CD8-positive, alpha-beta memory T cell (primary cell): ENCODE measurements around the gene TUBB1. TPM values are rescaled to one million over a fixed set of nuclear protein-coding genes. Genes with fewer than 3 reads are reported as not detected.

ENCODE experiments used
- CTCF ChIA-PET: fragments of 350-600 bp; sonication (Branson Sonifier 250); formaldehyde crosslinking; loops from one replicate; lab custom pipeline; 2021; ENCODE audit warnings: antibody characterized with exemption; lab: Charles Lee
- POLR2A ChIA-PET: fragments of 350-600 bp; sonication (Branson Sonifier 250); formaldehyde crosslinking; loops from one replicate; lab custom pipeline; 2021; ENCODE audit warnings: antibody characterized with exemption; lab: Charles Lee
- DNase-seq, 5 donors: peaks; one replicate each; pipeline versions ENCODE4 v3.0.0 to v3.0.0-alpha.2; 2020 to 2022; ENCODE audit warnings: mixed read lengths in 1 of 5
- H3K27ac ChIP-seq: one replicate; pipeline ENCODE4 v1.7.0; 2013; ENCODE audit warnings: low read depth, mild to moderate bottlenecking, low read length, moderate library complexity
- H3K27me3 ChIP-seq: 2 replicates; pipeline ENCODE4 v1.7.0; 2013; ENCODE audit warnings: low read length, mild to moderate bottlenecking; ENCODE audit not compliant: insufficient read depth, poor library complexity, severe bottlenecking
- H3K36me3 ChIP-seq: 2 replicates; pipeline ENCODE4 v1.7.0; 2013; ENCODE audit warnings: mild to moderate bottlenecking, low read length, moderate library complexity; ENCODE audit not compliant: insufficient read depth
- H3K4me1 ChIP-seq: 2 replicates; pipeline ENCODE4 v1.7.0; 2013; ENCODE audit warnings: mild to moderate bottlenecking, low read length, moderate library complexity; ENCODE audit not compliant: insufficient read depth
- H3K4me3 ChIP-seq: 2 replicates; pipeline ENCODE4 v1.7.0; 2013; ENCODE audit warnings: mild to moderate bottlenecking, low read length
- H3K9me3 ChIP-seq: 2 replicates; pipeline ENCODE4 v1.7.0; 2013; ENCODE audit warnings: mild to moderate bottlenecking, low read length
- H3K27ac Mint-ChIP-seq, 8 donors: one replicate each; pipeline ENCODE4 v1.8.0; 2020 to 2021; ENCODE audit warnings: mixed read lengths in 8 of 8, mild to moderate bottlenecking in 6 of 8, inconsistent platforms in 3 of 8, moderate library complexity in 3 of 8
- H3K27me3 Mint-ChIP-seq, 2 donors: one replicate each; pipeline ENCODE4 v1.8.0; 2020 to 2021; ENCODE audit warnings: mixed read lengths in 2 of 2, mild to moderate bottlenecking in 1 of 2, moderate library complexity in 1 of 2
- H3K36me3 Mint-ChIP-seq, 3 donors: one replicate each; pipeline ENCODE4 v1.8.0; 2020 to 2021; ENCODE audit warnings: mixed read lengths in 3 of 3, inconsistent platforms in 1 of 3, mild to moderate bottlenecking in 1 of 3
- H3K4me1 Mint-ChIP-seq, 3 donors: one replicate each; pipeline ENCODE4 v1.8.0; 2020 to 2021; ENCODE audit warnings: mixed read lengths in 3 of 3, inconsistent platforms in 1 of 3, mild to moderate bottlenecking in 1 of 3
- H3K4me3 Mint-ChIP-seq, 7 donors: one replicate each; pipeline ENCODE4 v1.8.0; 2020 to 2021; ENCODE audit warnings: mixed read lengths in 7 of 7, mild to moderate bottlenecking in 6 of 7, moderate library complexity in 4 of 7, inconsistent platforms in 2 of 7
- H3K9me3 Mint-ChIP-seq, 5 donors: one replicate each; pipeline ENCODE4 v1.8.0; 2020 to 2022; ENCODE audit warnings: mixed read lengths in 5 of 5, mild to moderate bottlenecking in 3 of 5, moderate library complexity in 2 of 5, inconsistent platforms in 1 of 5
- polyA plus RNA-seq: library from polyadenylated mRNA; unstranded; fragments of 300-500 nt; fragmentation: Illumina TruSeq; gene quantifications from one replicate; pipeline ENCODE4 v1.2.3, GENCODE V29; 2021
- total RNA-seq, 2 experiments: library from RNA; stranded (reverse); gene quantifications; one replicate each; pipeline ENCODE4 v1.2.3, GENCODE V29; 2021

TUBB1 gene
- total and polyA plus RNA-seq, 3 experiments from 2014 or later = 0.10 TPM; not detected in 2

GRCh38 chr20:59030911-59031563, 11.8 kb downstream of the TUBB1 start:
- H3K4me3 ChIP-seq = peak overlapping the region; percentile 29
- no peaks in the 10 kb centered on the region for H3K9me3 ChIP-seq
- peak overlapping the region; percentile 69 for H3K27ac ChIP-seq
- no peaks in the 10 kb centered on the region for H3K27me3 ChIP-seq
- Mint-ChIP-seq H3K4me3 (peak overlapping the region; percentile 91 to 99 (median 95)), H3K4me1 (peaks cover 56 to 66% (median 65%) of the 10 kb centered on the region in 3 donors), H3K36me3 (peaks cover 8 to 83% (median 16%) of the 10 kb centered on the region in 3 donors), H3K27me3 (peaks cover 0 to 2% of the 10 kb centered on the region in 2 donors), H3K27ac (peak overlapping the region; percentile 50 to 95 (median 93)), H3K9me3 (no peaks in the 10 kb centered on the region)
- CTCF ChIA-PET = interaction anchor here (1.2 to 5.0 kb wide), 3 partner anchors 11 to 379 kb away, joined by 3 to 24 read pairs (median 7); partner anchors contain the start of genes PRELID3B and STX16
- POLR2A ChIA-PET = interaction anchor here (0.6 to 2.8 kb wide), 5 partner anchors 31 to 142 kb away, joined by 3 to 23 read pairs (median 11); no protein-coding TSS in a partner anchor
- no peak for DNase-seq
- peaks cover 50% of the 10 kb centered on the region for H3K4me1 ChIP-seq
- peaks cover 34% of the 10 kb centered on the region for H3K36me3 ChIP-seq

GRCh38 chr20:59031564-59032022, 12.4 kb downstream of the TUBB1 start:
- peaks cover 0 to 2% of the 10 kb centered on the region in 2 donors for H3K27me3 Mint-ChIP-seq
- CTCF ChIA-PET = interaction anchor here (1.0 to 5.0 kb wide), 6 partner anchors 10 to 380 kb away, joined by 3 to 24 read pairs (median 3); partner anchors contain the start of genes PRELID3B and STX16
- H3K9me3 Mint-ChIP-seq = no peaks in the 10 kb centered on the region
- peak overlapping the region; percentile 91 to 99 (median 95) for H3K4me3 Mint-ChIP-seq
- H3K4me3 ChIP-seq = peak overlapping the region; percentile 29
- H3K9me3 ChIP-seq = no peaks in the 10 kb centered on the region
- H3K27ac ChIP-seq = peak overlapping the region; percentile 69
- no peaks in the 10 kb centered on the region for H3K27me3 ChIP-seq
- peaks cover 39% of the 10 kb centered on the region for H3K36me3 ChIP-seq
- peak overlapping the region; percentile 80 to 95 (median 94) for H3K27ac Mint-ChIP-seq
- peaks cover 50% of the 10 kb centered on the region for H3K4me1 ChIP-seq
- POLR2A ChIA-PET = interaction anchor here (0.6 to 2.8 kb wide), 10 partner anchors 11 to 381 kb away, joined by 3 to 35 read pairs (median 8); partner anchors contain the start of genes PRELID3B and STX16
- DNase-seq = peak in 1 of 5 donors; percentile 20
- peaks cover 50 to 60% (median 59%) of the 10 kb centered on the region in 3 donors for H3K4me1 Mint-ChIP-seq
- H3K36me3 Mint-ChIP-seq = peaks cover 8 to 83% (median 16%) of the 10 kb centered on the region in 3 donors

- Mint-ChIP-seq H3K36me3 (peaks cover 13 to 83% (median 19%) of the 10 kb centered on the region in 3 donors), H3K4me3 (peak within 1 kb of the TSS; percentile 91 to 99 (median 95)), H3K27ac (peak within 1 kb of the TSS; percentile 80 to 98 (median 95)), H3K27me3 (peaks cover 0 to 2% of the 10 kb centered on the region in 2 donors), H3K9me3 (no peaks in the 10 kb centered on the region), H3K4me1 (peaks cover 49 to 60% (median 53%) of the 10 kb centered on the region in 3 donors)
- ChIA-PET POLR2A (interaction anchor here (0.5 to 2.8 kb wide), 17 partner anchors 10 to 725 kb away, joined by 3 to 35 read pairs (median 4); partner anchors contain the start of genes PRELID3B and STX16), CTCF (interaction anchor here (0.6 to 5.0 kb wide), 13 partner anchors 9 to 381 kb away, joined by 3 to 24 read pairs (median 3); partner anchors contain the start of genes PRELID3B and STX16)
- Histone ChIP-seq H3K4me3 (peak within 1 kb of the TSS; percentile 55), H3K9me3 (no peaks in the 10 kb centered on the region), H3K4me1 (peaks cover 45% of the 10 kb centered on the region), H3K27ac (peak within 1 kb of the TSS; percentile 69), H3K36me3 (peaks cover 40% of the 10 kb centered on the region), H3K27me3 (no peaks in the 10 kb centered on the region)
- peak; percentile 97 to 98 (median 97) for DNase-seq
Observed at GRCh38 chr20:59032023-59032712, 12.9 kb downstream of the TUBB1 start, which contains the start of gene ATP5F1E. Gene ATP5F1E, minus strand, starts transcription at chr20:59032335. Its CDS starts 84 bp downstream, at chr20:59032251.

GRCh38 chr20:59032713-59033059, 13.5 kb downstream of the TUBB1 start:
- DNase-seq = no peak
- POLR2A ChIA-PET = interaction anchor here (0.5 to 2.8 kb wide), 15 partner anchors 9 to 726 kb away, joined by 3 to 35 read pairs (median 4); partner anchors contain the start of genes PRELID3B and STX16
- Histone ChIP-seq H3K9me3 (no peaks in the 10 kb centered on the region), H3K36me3 (peaks cover 40% of the 10 kb centered on the region), H3K4me3 (peak overlapping the region; percentile 55), H3K27ac (peak overlapping the region; percentile 60), H3K4me1 (peaks cover 39% of the 10 kb centered on the region), H3K27me3 (no peaks in the 10 kb centered on the region)
- Mint-ChIP-seq H3K36me3 (peaks cover 14 to 83% (median 17%) of the 10 kb centered on the region in 3 donors), H3K9me3 (no peaks in the 10 kb centered on the region), H3K4me1 (peaks cover 47 to 56% (median 48%) of the 10 kb centered on the region in 3 donors), H3K27ac (peak overlapping the region; percentile 80 to 98 (median 94)), H3K4me3 (peak overlapping the region; percentile 86 to 99 (median 95)), H3K27me3 (peaks cover 0 to 2% of the 10 kb centered on the region in 2 donors)
- CTCF ChIA-PET = interaction anchor here (0.6 to 5.0 kb wide), 12 partner anchors 9 to 381 kb away, joined by 3 to 24 read pairs (median 3); partner anchors contain the start of genes PRELID3B and STX16

- Histone ChIP-seq H3K36me3 (peaks cover 40% of the 10 kb centered on the region), H3K27ac (peak overlapping the region; percentile 60), H3K4me1 (peaks cover 35% of the 10 kb centered on the region), H3K9me3 (no peaks in the 10 kb centered on the region), H3K27me3 (no peaks in the 10 kb centered on the region), H3K4me3 (no peak overlapping the region)
- Mint-ChIP-seq H3K27ac (peak overlapping the region in 6 of 8 donors; percentile 82 to 98 (median 94)), H3K36me3 (peaks cover 14 to 83% (median 15%) of the 10 kb centered on the region in 3 donors), H3K4me1 (peaks cover 44 to 52% (median 48%) of the 10 kb centered on the region in 3 donors), H3K27me3 (peaks cover 0 to 2% of the 10 kb centered on the region in 2 donors), H3K4me3 (peak overlapping the region; percentile 86 to 99 (median 95)), H3K9me3 (no peaks in the 10 kb centered on the region)
- ChIA-PET POLR2A (interaction anchor here (1.1 to 2.8 kb wide), 6 partner anchors 9 to 144 kb away, joined by 4 to 35 read pairs (median 12); partner anchors contain the start of gene PRELID3B), CTCF (interaction anchor here (0.8 to 5.0 kb wide), 6 partner anchors 9 to 189 kb away, joined by 3 to 24 read pairs (median 4); partner anchors contain the start of gene PRELID3B)
- no peak for DNase-seq
Observed at GRCh38 chr20:59033093-59033492, 13.9 kb downstream of the TUBB1 start.

- no peaks in the 10 kb centered on the region for H3K9me3 Mint-ChIP-seq
- peaks cover 0 to 2% of the 10 kb centered on the region in 2 donors for H3K27me3 Mint-ChIP-seq
- H3K27me3 ChIP-seq = no peaks in the 10 kb centered on the region
- H3K4me3 ChIP-seq = no peak overlapping the region
- H3K9me3 ChIP-seq = no peaks in the 10 kb centered on the region
- peak overlapping the region in 3 of 7 donors; percentile 32 to 65 (median 36) for H3K4me3 Mint-ChIP-seq
- H3K27ac Mint-ChIP-seq = peak overlapping the region in 6 of 8 donors; percentile 18 to 82 (median 74)
- peaks cover 40 to 47% (median 47%) of the 10 kb centered on the region in 3 donors for H3K4me1 Mint-ChIP-seq
- no peak overlapping the region for H3K27ac ChIP-seq
- no peak for DNase-seq
- ChIA-PET CTCF (interaction anchor here (0.8 to 5.0 kb wide), 4 partner anchors 8 to 51 kb away, joined by 3 to 24 read pairs (median 4); partner anchors contain the start of gene PRELID3B), POLR2A (interaction anchor here (2.7 to 2.8 kb wide), 2 partner anchors 51 to 142 kb away, joined by 11 to 14 read pairs; no protein-coding TSS in a partner anchor)
- peaks cover 29% of the 10 kb centered on the region for H3K4me1 ChIP-seq
- peaks cover 13 to 80% (median 14%) of the 10 kb centered on the region in 3 donors for H3K36me3 Mint-ChIP-seq
- H3K36me3 ChIP-seq = peaks cover 37% of the 10 kb centered on the region
Observed at GRCh38 chr20:59033616-59034165, 14.5 kb downstream of the TUBB1 start.
